Measurements from ENCODE around the gene NCOA3. TPM values are rescaled to one million over a fixed set of nuclear protein-coding genes. Genes with fewer than 3 reads are reported as not detected.

NCOA3 gene
- total and polyA plus RNA-seq, 10 of the 15 experiments (the other 5 are each of a cell fraction or from before 2014, with no cell fraction given), result 16.9 to 96.2 (median 73.6) TPM

DNA sequence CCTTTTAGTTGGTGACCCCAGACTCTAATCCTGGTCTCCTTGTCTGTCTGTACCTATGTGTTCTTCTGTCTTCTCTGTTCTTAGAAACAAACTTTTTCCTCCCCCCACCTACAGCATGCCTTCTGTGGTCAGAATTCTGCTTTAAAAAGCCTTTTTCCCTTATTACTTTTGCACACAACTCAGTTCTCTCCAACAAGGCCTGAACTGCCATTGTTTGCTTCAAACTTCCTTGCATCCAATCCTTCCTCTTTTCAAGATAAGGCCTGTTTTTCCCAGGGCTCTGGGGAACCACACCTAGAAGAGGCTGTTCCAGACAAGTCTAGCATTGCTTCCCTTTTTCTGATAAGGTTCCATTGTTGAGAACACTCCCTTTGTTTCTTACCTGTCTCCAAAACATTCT, 22.2 kb upstream of the NCOA3 start:
- Histone ChIP-seq H2AFZ (ENCODE audit: control insufficient read depth, low read depth, low read length) (peak overlapping the region; percentile 55), H3K36me3 (ENCODE audit: control insufficient read depth in 2 of 2, insufficient read depth in 2 of 2, low read length in 1 of 2) (no peaks in the 10 kb centered on the region), H3K79me2 (ENCODE audit: control insufficient read depth, insufficient read depth, low read length) (no peaks in the 10 kb centered on the region), H3K4me3 (no peak overlapping the region), H3K4me1 (ENCODE audit: control insufficient read depth, insufficient read depth, low read length) (peaks cover 25% of the 10 kb centered on the region), H3K4me2 (ENCODE audit: control insufficient read depth, insufficient read depth) (no peak overlapping the region), H3K27ac (ENCODE audit: control insufficient read depth, insufficient read depth) (peak overlapping the region; percentile 48), H3K27me3 (replicated peaks in 1 of 2; ENCODE audit: control insufficient read depth in 2 of 2, insufficient read depth in 2 of 2, low read length in 1 of 2) (no peaks in the 10 kb centered on the region), H3K9me3 (replicated peaks; ENCODE audit: control insufficient read depth, insufficient read depth, low read length) (no peaks in the 10 kb centered on the region), H3K9ac (ENCODE audit: control insufficient read depth, insufficient read depth, low read length) (no peak overlapping the region), H4K20me1 (ENCODE audit: control insufficient read depth, insufficient read depth) (no peaks in the 10 kb centered on the region)
- intact Hi-C loops (cut with micrococcal nuclease; ENCODE audit: unreplicated experiment) (no loop called here), in situ Hi-C loops (cut with MboI) (no loop called here)
- BruUV-seq (replicated peaks), result no TSS peak
- ATAC-seq (no peak; the same call in 2 of the 3 replicates), FAIRE-seq (no peak), DNase-seq (ENCODE audit: low read depth, low spot score) (no peak)
- RAD21 ChIA-PET (ENCODE audit: unreplicated experiment), result interaction anchor here (0.9 to 1.0 kb wide), 2 partner anchors 8 to 65 kb away, joined by 3 to 4 read pairs; no protein-coding TSS in a partner anchor
- SMC1A ChIA-PET (ENCODE audit: uncharacterized antibody, unreplicated experiment), result interaction anchor here (0.6 to 0.8 kb wide), 3 partner anchors 39 to 377 kb away, joined by 3 to 4 read pairs (median 4); no protein-coding TSS in a partner anchor
- TF ChIP-seq RUNX3 (IDR thresholded peaks at IDR 0.05; ENCODE audit: low read length) (peak; percentile 16; the same call in 1 of the 2 replicates), NFXL1 (IDR thresholded peaks at IDR 0.05; ENCODE audit: borderline replicate concordance) (peak; percentile 68; the same call in 1 of the 2 replicates), ZBED1 (IDR thresholded peaks at IDR 0.05; ENCODE audit: borderline replicate concordance) (no peak)
- CTCF ChIA-PET, result no interaction called here
- POLR2A ChIA-PET, result interaction anchor here (1.3 kb wide), 1 partner anchor 8 kb away, joined by 5 read pairs; no protein-coding TSS in a partner anchor

DNA sequence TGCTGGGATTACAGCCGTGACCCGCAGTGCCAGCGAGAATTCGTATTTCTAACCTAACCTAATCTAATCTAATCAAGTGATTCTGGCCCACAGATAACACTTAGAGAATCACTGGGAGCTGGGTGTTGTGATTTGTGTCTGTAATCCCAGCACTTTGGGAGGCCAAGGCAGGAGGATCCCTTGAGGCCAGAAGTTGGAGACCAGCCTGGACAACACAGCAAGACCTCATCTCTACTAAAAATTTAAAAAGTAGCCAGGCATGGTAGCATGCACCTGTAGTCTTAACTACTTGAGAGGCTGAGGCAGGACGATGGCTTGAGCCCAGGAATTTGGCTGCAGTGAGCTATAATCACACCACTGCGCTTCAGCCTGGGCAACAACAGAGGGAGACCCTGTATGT, 21.4 kb upstream of the NCOA3 start:
- CTCF ChIA-PET, result interaction anchor here (0.6 kb wide), 1 partner anchor 14 kb away, joined by 3 read pairs; no protein-coding TSS in a partner anchor
- FAIRE-seq, result no peak
- H3K4me2 ChIP-seq (ENCODE audit: control insufficient read depth, insufficient read depth), result no peak overlapping the region

More for the DNA sequence above, 21.4 kb upstream of the NCOA3 start:
- no peak for ATAC-seq
- no peaks in the 10 kb centered on the region for H3K36me3 ChIP-seq (ENCODE audit: control insufficient read depth in 2 of 2, insufficient read depth in 2 of 2, low read length in 1 of 2)
- POLR2A ChIA-PET, result interaction anchor here (1.3 kb wide), 1 partner anchor 24 kb away, joined by 3 read pairs; no protein-coding TSS in a partner anchor
- SMC1A ChIA-PET (ENCODE audit: uncharacterized antibody, unreplicated experiment), result interaction anchor here (0.6 to 1.1 kb wide), 5 partner anchors 13 to 143 kb away, joined by 3 to 5 read pairs (median 3); no protein-coding TSS in a partner anchor
- BruUV-seq (replicated peaks), result no TSS peak
- H3K27me3 ChIP-seq (replicated peaks in 1 of 2; ENCODE audit: control insufficient read depth in 2 of 2, insufficient read depth in 2 of 2, low read length in 1 of 2), result no peaks in the 10 kb centered on the region
- peaks cover 23% of the 10 kb centered on the region for H3K4me1 ChIP-seq (ENCODE audit: control insufficient read depth, insufficient read depth, low read length)
- no peaks in the 10 kb centered on the region for H4K20me1 ChIP-seq (ENCODE audit: control insufficient read depth, insufficient read depth)
- intact Hi-C loops (cut with micrococcal nuclease; ENCODE audit: unreplicated experiment), result no loop called here
- no peak for DNase-seq (ENCODE audit: low read depth, low spot score)
- H3K9me3 ChIP-seq (replicated peaks; ENCODE audit: control insufficient read depth, insufficient read depth, low read length), result no peaks in the 10 kb centered on the region
- no peak overlapping the region for H3K4me3 ChIP-seq
- in situ Hi-C loops (cut with MboI), result no loop called here
- TF ChIP-seq NFXL1 (IDR thresholded peaks at IDR 0.05; ENCODE audit: borderline replicate concordance) (peak; percentile 56; the same call in 1 of the 2 replicates), SRF (IDR thresholded peaks at IDR 0.05; ENCODE audit: low read depth in 2 of 2, low read length in 2 of 2) (no peak), CREB1 (IDR thresholded peaks at IDR 0.05; ENCODE audit: low read depth) (no peak), ZNF207 (IDR thresholded peaks at IDR 0.05; ENCODE audit: borderline replicate concordance) (no peak), SMAD5 (IDR thresholded peaks at IDR 0.05; ENCODE audit: low read depth) (no peak)
- no peaks in the 10 kb centered on the region for H3K79me2 ChIP-seq (ENCODE audit: control insufficient read depth, insufficient read depth, low read length)
- RAD21 ChIA-PET (ENCODE audit: unreplicated experiment), result interaction anchor here (0.7 to 1.0 kb wide), 3 partner anchors 21 to 221 kb away, joined by 3 to 5 read pairs (median 3); partner anchors contain the start of gene NCOA3
- no peak overlapping the region for H3K27ac ChIP-seq (ENCODE audit: control insufficient read depth, insufficient read depth)
- no peak overlapping the region for H2AFZ ChIP-seq (ENCODE audit: control insufficient read depth, low read depth, low read length)
- 96% methylated on average over 6 of the region's 6 CpGs for WGBS (ENCODE audit: insufficient coverage, insufficient replicate concordance, low lambda C conversion rate, missing lambda C conversion rate)
- H3K9ac ChIP-seq (ENCODE audit: control insufficient read depth, insufficient read depth, low read length), result no peak overlapping the region

Data from GM12878 (cell line).